Measurements from ENCODE around the gene CINP.

Gene CINP

GRCh38 chr14:102362545-102363181 lies at the start of gene CINP, which contains the start of gene TECPR2:
Gene CINP (minus strand): TSS chr14:102362890. CDS start chr14:102362851, 39 bp downstream.
Gene TECPR2 (plus strand): TSS chr14:102362941. CDS start chr14:102376722, 13,781 bp downstream.
- Mint-ChIP-seq H3K9me3 (no peaks in the 10 kb centered on the region), H3K4me3 (peak within 1 kb of the TSS; percentile 93), H3K27me3 (ENCODE audit: low read depth) (no peaks in the 10 kb centered on the region), H3K27ac (peak within 1 kb of the TSS; percentile 90), H3K36me3 (ENCODE audit: low read depth) (peaks cover 4% of the 10 kb centered on the region), H3K4me1 (ENCODE audit: low read depth) (peaks cover 22% of the 10 kb centered on the region)
- peak; percentile 92 for DNase-seq (ENCODE audit: low spot score)

DNA sequence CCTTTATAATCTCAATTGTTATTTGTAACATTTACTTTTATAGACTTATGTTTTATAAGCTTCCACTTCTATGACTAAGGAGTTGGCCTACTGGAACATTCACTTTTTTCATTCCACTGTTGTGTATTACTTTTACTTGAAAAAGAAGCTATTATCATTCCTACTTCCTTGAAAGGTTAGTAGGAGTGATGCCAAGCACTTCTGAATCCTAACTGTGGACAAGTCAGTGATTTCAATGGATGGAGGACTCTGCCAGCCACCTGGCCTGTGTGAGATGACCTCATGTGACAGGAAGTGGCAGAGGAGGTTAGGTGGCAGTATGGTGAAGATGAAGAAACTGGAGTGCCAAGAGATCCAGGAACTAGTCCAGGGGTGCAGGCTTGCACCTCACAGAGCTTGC lies 46.0 kb upstream of the CINP start:
- no peak overlapping the region for H3K4me3 Mint-ChIP-seq
- H3K4me1 Mint-ChIP-seq (ENCODE audit: low read depth), result peaks cover 7% of the 10 kb centered on the region
- DNase-seq (ENCODE audit: low spot score), result no peak
- peaks cover 12% of the 10 kb centered on the region for H3K36me3 Mint-ChIP-seq (ENCODE audit: low read depth)
- H3K9me3 Mint-ChIP-seq, result peaks cover 4% of the 10 kb centered on the region
- no peaks in the 10 kb centered on the region for H3K27me3 Mint-ChIP-seq (ENCODE audit: low read depth)
- H3K27ac Mint-ChIP-seq, result no peak overlapping the region

GRCh38 chr14:102407258-102407657 lies 44.6 kb upstream of the CINP start:
- Mint-ChIP-seq H3K27me3 (ENCODE audit: low read depth) (no peaks in the 10 kb centered on the region), H3K36me3 (ENCODE audit: low read depth) (peaks cover 24% of the 10 kb centered on the region), H3K4me3 (no peak overlapping the region), H3K9me3 (peaks cover 19% of the 10 kb centered on the region), H3K27ac (no peak overlapping the region), H3K4me1 (ENCODE audit: low read depth) (peaks cover 7% of the 10 kb centered on the region)
- DNase-seq (ENCODE audit: low spot score), result no peak

- Mint-ChIP-seq H3K36me3 (ENCODE audit: low read depth) (peaks cover 23% of the 10 kb centered on the region), H3K9me3 (peaks cover 46% of the 10 kb centered on the region), H3K27me3 (ENCODE audit: low read depth) (no peaks in the 10 kb centered on the region), H3K4me3 (no peak overlapping the region), H3K27ac (no peak overlapping the region), H3K4me1 (ENCODE audit: low read depth) (no peaks in the 10 kb centered on the region)
- no peak for DNase-seq (ENCODE audit: low spot score)
Measured at GRCh38 chr14:102403028-102403427, 40.3 kb upstream of the CINP start.

DNA sequence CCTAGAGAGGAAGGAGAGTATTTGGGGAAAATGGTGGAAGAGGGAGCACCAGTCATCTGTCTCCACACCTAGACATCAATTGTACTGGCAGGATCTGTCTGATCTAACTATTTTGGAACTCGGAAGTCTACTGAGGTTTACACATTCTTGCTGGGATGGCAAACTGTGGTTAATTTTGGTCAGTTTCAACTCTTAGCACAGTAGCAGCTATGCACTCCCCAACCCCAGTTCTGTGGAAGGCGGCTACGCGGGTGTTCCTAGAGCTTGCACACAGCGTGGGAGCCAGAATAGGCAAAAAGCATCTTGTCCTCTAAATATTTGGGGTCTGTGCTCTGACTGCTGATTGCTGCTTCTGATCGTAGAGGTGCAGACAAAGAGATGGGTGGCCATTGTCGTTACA lies 33.8 kb upstream of the CINP start:
- no peak for DNase-seq (ENCODE audit: low spot score)
- Mint-ChIP-seq H3K4me3 (no peak overlapping the region), H3K27me3 (ENCODE audit: low read depth) (no peaks in the 10 kb centered on the region), H3K27ac (no peak overlapping the region), H3K4me1 (ENCODE audit: low read depth) (peaks cover 4% of the 10 kb centered on the region), H3K36me3 (ENCODE audit: low read depth) (peaks cover 20% of the 10 kb centered on the region), H3K9me3 (peaks cover 30% of the 10 kb centered on the region)

- Mint-ChIP-seq H3K27me3 (ENCODE audit: low read depth) (no peaks in the 10 kb centered on the region), H3K4me1 (ENCODE audit: low read depth) (peaks cover 4% of the 10 kb centered on the region), H3K9me3 (peaks cover 23% of the 10 kb centered on the region), H3K27ac (peak overlapping the region; percentile 39), H3K4me3 (peak overlapping the region; percentile 44), H3K36me3 (ENCODE audit: low read depth) (peaks cover 20% of the 10 kb centered on the region)
- DNase-seq (ENCODE audit: low spot score), result no peak
Measured at GRCh38 chr14:102394717-102395375, 32.2 kb upstream of the CINP start.

DNA sequence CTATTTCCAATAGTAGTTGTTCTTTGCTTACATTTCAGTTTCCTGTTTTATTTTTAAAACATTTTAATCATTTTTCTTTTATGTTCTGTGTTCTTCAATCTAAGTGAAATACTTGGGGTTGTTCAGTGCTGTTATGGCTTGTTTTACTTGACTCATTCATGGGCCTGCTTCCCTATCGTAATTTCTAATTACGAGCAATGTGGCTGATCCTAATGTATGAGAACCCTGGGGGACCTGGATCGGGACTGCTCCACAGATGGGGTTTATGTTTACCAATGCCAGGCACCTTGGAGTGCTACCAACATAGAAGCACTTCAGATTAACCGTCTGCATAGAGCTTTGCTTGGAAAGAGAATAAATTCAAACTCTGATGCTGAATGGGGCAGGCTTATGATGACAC lies 29.8 kb upstream of the CINP start:
- Mint-ChIP-seq H3K9me3 (peaks cover 9% of the 10 kb centered on the region), H3K27me3 (ENCODE audit: low read depth) (no peaks in the 10 kb centered on the region), H3K4me1 (ENCODE audit: low read depth) (peaks cover 4% of the 10 kb centered on the region), H3K27ac (no peak overlapping the region), H3K4me3 (no peak overlapping the region), H3K36me3 (ENCODE audit: low read depth) (peaks cover 12% of the 10 kb centered on the region)
- no peak for DNase-seq (ENCODE audit: low spot score)

DNA sequence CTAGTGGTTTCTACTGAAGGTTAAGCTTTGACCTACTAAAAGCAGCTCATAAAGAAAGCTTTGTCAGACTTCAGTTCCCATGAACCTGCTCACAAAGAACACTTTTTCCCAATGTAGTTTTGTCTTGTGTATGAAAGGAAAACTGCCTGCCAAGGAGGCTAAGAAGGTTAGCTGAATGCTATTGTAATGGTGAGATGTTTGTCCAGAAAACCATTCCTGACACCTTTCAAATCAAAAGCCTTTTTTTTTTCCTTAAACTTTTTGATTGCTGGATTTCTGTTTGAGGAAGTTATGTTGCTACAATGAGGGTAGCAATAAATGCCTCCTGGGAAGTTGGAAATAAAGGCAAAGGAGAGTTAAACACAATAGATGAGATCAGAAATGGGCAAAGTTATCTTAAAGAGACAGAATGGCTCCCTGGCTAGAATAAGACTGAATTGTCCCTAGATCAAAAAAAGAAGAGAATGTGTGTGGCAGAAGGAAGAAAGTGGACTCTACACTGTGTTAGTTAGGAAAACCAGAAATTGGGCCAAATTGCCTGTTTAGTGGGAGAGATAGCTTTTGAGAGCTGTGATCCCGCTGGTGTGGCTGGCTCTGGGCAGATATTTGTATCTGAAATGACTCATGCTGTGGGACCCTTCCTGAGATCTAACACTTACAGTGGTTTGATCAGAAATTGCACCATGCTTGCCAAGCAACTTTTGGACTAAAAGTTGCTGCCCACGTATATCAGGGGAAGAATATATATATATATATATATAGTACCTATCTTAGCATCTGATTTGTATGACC lies 27.6 kb upstream of the CINP start:
- H3K36me3 Mint-ChIP-seq (ENCODE audit: low read depth), result no peaks in the 10 kb centered on the region
- H3K4me3 Mint-ChIP-seq, result no peak overlapping the region
- no peaks in the 10 kb centered on the region for H3K9me3 Mint-ChIP-seq
- peaks cover 4% of the 10 kb centered on the region for H3K4me1 Mint-ChIP-seq (ENCODE audit: low read depth)
- no peak overlapping the region for H3K27ac Mint-ChIP-seq
- DNase-seq (ENCODE audit: low spot score), result no peak
- H3K27me3 Mint-ChIP-seq (ENCODE audit: low read depth), result no peaks in the 10 kb centered on the region

GRCh38 chr14:102389246-102389645 lies 26.6 kb upstream of the CINP start:
- H3K36me3 Mint-ChIP-seq (ENCODE audit: low read depth), result no peaks in the 10 kb centered on the region
- H3K27ac Mint-ChIP-seq, result no peak overlapping the region
- no peak overlapping the region for H3K4me3 Mint-ChIP-seq
- no peaks in the 10 kb centered on the region for H3K9me3 Mint-ChIP-seq
- no peaks in the 10 kb centered on the region for H3K4me1 Mint-ChIP-seq (ENCODE audit: low read depth)
- no peaks in the 10 kb centered on the region for H3K27me3 Mint-ChIP-seq (ENCODE audit: low read depth)
- DNase-seq (ENCODE audit: low spot score), result no peak

GRCh38 chr14:102387086-102387485 lies 24.4 kb upstream of the CINP start:
- H3K9me3 Mint-ChIP-seq, result no peaks in the 10 kb centered on the region
- H3K27me3 Mint-ChIP-seq (ENCODE audit: low read depth), result no peaks in the 10 kb centered on the region
- H3K4me3 Mint-ChIP-seq, result no peak overlapping the region
- no peak overlapping the region for H3K27ac Mint-ChIP-seq
- no peak for DNase-seq (ENCODE audit: low spot score)
- no peaks in the 10 kb centered on the region for H3K4me1 Mint-ChIP-seq (ENCODE audit: low read depth)
- H3K36me3 Mint-ChIP-seq (ENCODE audit: low read depth), result no peaks in the 10 kb centered on the region

GRCh38 chr14:102378830-102379229 lies 16.1 kb upstream of the CINP start:
- peaks cover 14% of the 10 kb centered on the region for H3K4me1 Mint-ChIP-seq (ENCODE audit: low read depth)
- H3K4me3 Mint-ChIP-seq, result no peak overlapping the region
- DNase-seq (ENCODE audit: low spot score), result no peak
- no peaks in the 10 kb centered on the region for H3K36me3 Mint-ChIP-seq (ENCODE audit: low read depth)
- no peak overlapping the region for H3K27ac Mint-ChIP-seq
- H3K27me3 Mint-ChIP-seq (ENCODE audit: low read depth), result no peaks in the 10 kb centered on the region
- no peaks in the 10 kb centered on the region for H3K9me3 Mint-ChIP-seq

DNA sequence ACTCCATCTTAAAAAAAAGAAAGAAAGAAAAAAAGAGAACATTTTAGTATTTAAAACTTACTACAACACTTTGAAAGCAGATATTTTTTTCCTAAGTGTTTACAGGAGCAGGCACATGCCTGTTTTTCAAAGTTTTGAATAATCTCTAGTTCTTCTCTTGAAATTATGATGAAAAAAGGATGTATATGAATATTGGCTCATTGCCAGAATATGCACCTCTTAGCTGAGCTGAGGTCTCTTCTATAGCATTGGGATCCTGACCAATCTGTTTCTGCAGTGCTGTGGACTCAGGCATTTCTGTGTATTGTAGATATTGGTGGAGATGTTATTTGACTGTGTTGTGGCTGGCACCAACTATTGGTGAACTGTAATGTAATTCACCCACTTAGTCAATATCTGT lies 15.0 kb upstream of the CINP start:
- Mint-ChIP-seq H3K36me3 (ENCODE audit: low read depth) (no peaks in the 10 kb centered on the region), H3K27me3 (ENCODE audit: low read depth) (no peaks in the 10 kb centered on the region), H3K27ac (no peak overlapping the region), H3K9me3 (no peaks in the 10 kb centered on the region), H3K4me3 (no peak overlapping the region), H3K4me1 (ENCODE audit: low read depth) (peaks cover 20% of the 10 kb centered on the region)
- DNase-seq (ENCODE audit: low spot score), result no peak

DNA sequence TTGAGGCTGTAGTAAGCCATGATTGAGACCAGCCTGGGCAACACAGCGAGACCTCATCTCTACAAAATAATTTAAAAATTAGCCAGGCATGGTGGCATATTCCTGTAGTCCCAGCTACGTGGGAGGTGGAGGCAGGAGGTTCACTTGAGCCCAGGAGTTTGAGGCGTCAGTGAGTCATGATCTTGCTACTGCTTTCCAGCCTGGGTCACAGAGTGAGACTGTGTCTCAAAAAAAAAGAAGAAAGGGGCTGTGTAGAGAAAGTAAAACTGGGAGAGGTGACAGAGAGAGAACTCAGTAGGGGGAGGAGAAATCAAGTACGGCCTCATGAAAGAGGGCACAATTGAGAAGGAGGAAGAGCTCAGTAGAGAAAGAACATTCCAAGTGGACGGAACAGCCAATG lies 12.4 kb upstream of the CINP start:
- no peak for DNase-seq (ENCODE audit: low spot score)
- Mint-ChIP-seq H3K27me3 (ENCODE audit: low read depth) (no peaks in the 10 kb centered on the region), H3K36me3 (ENCODE audit: low read depth) (no peaks in the 10 kb centered on the region), H3K9me3 (no peaks in the 10 kb centered on the region), H3K4me1 (ENCODE audit: low read depth) (peaks cover 22% of the 10 kb centered on the region), H3K4me3 (peak overlapping the region; percentile 20), H3K27ac (peak overlapping the region; percentile 81)

DNA sequence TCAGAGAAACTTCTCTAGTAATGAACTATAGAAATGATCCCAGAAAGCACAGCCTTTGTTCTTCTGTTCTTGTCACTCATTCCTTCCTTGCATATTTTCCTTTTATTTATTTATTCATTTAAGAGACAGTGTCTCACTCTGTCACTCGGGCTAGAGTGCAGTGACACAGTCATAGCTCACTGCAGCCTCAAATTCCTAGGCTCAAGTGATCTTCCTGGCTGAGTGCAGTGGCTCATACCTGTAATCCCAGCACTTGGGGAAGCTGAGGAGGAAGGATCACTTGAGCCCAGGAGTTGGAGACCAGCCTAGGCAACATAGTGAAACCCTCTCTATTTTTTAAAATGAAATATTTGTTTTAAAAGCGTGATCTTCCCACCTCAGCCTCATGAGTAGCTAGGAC lies 11.6 kb upstream of the CINP start:
- no peaks in the 10 kb centered on the region for H3K9me3 Mint-ChIP-seq
- no peak overlapping the region for H3K4me3 Mint-ChIP-seq
- no peak overlapping the region for H3K27ac Mint-ChIP-seq
- DNase-seq (ENCODE audit: low spot score), result no peak
- no peaks in the 10 kb centered on the region for H3K27me3 Mint-ChIP-seq (ENCODE audit: low read depth)
- peaks cover 22% of the 10 kb centered on the region for H3K4me1 Mint-ChIP-seq (ENCODE audit: low read depth)
- H3K36me3 Mint-ChIP-seq (ENCODE audit: low read depth), result no peaks in the 10 kb centered on the region
